NCI-H748 (cell line): ENCODE results near the gene SEPTIN12.
"Not testable (repeated sequence)": the region's sequence is repeated elsewhere in the genome, so short reads cannot be mapped to it uniquely, and the experiment has no call there.

Source experiments
- DNase-seq: peaks from one replicate; lab custom pipeline; 2025; ENCODE audit not compliant: unreplicated experiment; lab: John Stamatoyannopoulos, UW

SEPTIN12 gene

DNA sequence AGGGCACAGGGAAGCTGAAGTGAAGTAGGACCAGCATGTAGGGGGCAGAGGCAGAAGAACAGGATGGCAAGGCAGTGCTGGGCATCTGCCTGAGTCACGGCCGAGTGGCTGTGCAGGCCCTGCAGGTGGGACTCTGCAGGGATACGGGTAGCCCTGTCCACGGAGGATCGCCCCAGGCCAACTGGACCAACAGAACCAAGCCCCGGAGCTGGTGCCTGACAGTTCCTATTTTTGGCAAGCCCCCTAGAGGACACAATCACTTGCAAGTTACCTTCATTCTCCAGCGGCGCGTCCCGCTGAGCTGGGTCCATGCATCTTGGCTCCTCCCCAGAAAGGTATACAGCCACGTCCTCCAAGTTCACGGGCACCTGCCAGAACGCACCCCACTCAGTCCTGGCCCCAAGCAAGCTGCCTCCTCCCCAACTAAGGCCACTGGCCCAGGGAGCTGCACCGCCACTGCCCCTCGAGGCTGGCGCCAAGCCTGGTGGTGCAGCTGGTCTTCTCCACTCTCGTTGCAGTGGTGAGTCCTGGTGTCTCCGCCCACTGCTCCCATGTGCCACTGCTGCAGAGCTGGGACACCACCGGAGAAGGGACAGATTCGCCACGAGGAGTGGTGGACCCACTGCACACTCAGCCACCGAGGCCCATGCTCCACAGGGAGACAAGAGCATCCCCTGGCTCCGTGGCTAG is 27.8 kb downstream of the SEPTIN12 start:
- DNase-seq: no peak

GRCh38 chr16:4755687-4756086 is 32.5 kb downstream of the SEPTIN12 start:
- no peak for DNase-seq

DNA sequence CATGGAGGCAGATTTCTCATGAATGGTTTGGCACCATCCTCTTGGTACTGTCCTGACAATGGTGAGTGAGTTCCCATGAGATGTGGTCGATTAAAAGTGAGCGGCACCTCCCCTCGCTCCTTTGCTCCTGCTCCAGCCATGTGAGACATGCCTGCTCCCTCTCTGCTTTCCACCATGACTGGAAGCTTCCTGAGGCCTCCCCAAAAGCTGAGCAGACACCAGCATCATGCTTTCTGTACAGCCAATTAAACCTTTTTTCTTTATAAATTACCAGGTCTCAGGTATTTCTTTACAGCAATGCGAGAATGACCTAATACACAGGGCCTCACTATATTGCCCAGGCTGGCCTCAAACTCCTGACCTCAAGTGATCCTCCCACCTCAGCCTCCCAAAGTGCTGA is 33.3 kb downstream of the SEPTIN12 start:
- DNase-seq: no peak

DNA sequence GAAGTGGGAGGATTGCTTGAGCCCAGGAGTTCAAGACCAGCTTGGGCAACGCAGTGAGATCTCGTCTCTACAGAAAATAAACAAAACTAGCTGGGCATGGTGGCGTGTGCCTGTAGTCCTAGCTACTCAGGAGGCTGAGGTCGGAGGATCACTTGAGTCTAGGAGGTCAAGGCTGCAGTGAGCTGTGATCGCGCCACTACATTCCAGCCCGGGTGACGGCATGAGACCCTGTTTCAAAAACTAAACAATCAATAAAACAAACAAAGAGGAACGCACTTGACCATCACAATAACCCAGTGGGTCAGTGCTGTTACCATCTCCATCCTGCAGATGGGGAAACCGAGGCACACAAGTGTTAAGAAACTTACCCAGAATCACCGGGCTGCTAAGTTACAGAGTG is 34.9 kb downstream of the SEPTIN12 start:
- no peak for DNase-seq

DNA sequence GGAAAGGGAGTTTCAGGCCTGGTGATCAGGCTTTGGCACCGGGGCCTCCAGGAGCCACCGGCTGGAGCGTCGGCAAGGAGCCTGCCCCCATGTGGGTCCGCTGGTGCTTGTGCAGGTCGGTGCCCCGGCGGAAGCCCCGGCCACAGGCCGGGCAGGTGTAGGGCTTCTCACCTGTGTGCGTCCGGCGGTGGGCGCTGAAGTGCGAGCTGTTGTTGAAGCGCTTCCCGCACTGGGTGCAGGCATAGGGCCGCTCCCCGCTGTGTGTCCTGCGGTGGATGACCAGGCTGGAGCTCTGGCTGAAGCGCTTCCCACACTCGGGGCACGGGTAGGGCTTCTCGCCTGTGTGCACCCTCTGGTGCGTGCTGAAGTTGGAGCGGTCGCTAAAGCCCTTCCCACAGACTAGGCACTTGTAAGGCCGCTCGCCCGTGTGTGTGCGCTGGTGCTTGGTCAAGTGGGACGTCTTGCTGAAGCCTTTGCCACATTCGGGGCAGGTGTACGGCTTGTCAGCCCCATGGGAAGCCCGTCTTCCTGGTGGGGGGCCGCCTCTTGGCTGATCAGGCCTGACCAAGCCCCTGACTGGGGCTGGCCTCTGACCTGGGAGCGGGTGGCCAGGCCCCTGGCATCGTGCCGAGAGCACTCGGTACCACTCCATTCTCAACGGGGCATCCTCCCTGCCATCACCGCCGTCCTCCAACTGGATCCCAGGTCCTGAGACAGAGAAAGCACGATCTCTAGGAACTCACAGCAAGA is 35.6 kb downstream of the SEPTIN12 start:
- no peak for DNase-seq

GRCh38 chr16:4750896-4751295 is 37.2 kb downstream of the SEPTIN12 start:
- DNase-seq: no peak

DNA sequence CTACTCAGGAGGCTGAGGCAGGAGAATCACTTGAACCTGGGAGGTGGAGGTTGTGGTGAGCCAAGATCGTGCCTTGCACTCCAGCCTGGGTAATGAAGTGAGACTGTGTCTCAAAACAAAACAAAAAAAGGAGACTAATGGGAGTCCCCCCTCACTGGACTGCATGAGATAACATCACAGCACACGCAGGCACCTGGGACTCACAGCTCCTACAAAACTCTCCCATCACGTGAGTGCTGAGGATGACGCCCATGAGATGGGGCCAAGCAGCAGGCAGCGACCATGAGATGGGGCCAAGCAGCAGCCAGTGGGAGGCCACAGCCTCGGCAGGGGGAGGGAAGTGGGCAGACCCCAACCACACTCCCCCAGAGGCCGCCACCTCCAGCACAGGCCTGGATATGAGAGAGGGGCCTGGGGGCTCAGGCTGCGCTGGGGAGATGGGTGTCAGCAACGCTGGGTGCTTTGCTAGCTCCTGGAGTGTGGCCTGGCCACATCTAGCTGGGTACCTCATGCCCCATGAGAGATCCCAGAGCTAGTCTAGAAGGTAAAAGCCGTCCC is 38.4 kb downstream of the SEPTIN12 start:
- DNase-seq: no peak

DNA sequence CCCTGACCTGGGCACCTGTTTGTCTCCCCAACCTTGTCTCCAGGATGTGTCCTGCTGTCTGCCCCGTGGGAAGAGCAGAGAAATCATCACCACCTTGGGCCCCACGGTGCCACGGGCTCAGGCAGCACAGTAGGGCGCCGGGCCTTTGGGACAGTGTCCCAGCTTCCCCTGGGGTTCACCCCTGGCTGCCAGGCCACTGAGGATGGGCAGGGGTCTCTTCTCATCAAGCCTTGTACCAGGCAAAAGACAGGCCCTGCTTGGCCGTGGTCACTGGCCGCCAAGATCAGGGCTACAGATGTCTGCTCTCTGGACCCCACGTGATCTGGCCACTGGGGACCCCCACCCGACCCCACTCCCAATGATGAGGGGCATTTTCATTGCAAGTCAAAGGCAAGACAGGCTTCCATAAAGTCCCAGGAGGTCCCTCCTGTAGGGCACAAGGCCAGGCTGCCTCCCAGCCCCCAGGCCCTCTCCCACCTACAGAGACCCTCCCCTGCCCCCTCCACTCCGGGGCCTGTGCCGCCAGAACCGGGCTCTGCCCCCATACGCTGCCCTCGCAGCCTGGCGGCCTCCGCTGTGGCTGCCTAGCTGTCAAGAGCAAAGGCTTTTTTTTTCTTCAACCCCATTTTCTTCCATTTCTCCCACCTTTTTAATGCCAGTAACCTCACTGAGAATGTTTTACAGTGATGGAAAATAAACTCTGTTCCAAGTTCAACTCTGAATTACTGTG is 39.3 kb downstream of the SEPTIN12 start:
- DNase-seq: no peak

GRCh38 chr16:4747906-4748681 is 40.1 kb downstream of the SEPTIN12 start:
- no peak for DNase-seq

GRCh38 chr16:4746991-4747574 is 41.1 kb downstream of the SEPTIN12 start:
- DNase-seq: no peak

DNA sequence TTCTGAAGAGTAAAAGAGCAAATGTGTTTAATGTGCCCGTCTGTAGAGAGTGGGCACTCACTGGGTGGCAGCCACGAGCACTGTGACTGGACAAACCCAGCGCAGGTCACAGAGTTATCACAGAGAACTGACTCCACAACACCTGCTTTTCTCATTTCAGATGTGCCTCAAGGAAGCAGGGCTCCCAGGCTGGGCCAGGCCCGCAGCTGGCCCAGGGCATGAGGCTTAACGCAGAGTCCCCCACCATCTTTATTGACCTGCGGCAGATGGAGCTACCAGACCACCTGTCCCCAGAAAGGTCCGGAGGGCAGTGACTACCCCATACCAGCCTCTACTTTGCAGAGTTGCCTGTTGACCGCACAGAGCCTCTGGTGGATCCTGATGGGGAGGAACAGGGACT is 41.9 kb downstream of the SEPTIN12 start:
- DNase-seq: no peak

- no peak for DNase-seq
Observed at GRCh38 chr16:4745274-4745569, 42.9 kb downstream of the SEPTIN12 start.

DNA sequence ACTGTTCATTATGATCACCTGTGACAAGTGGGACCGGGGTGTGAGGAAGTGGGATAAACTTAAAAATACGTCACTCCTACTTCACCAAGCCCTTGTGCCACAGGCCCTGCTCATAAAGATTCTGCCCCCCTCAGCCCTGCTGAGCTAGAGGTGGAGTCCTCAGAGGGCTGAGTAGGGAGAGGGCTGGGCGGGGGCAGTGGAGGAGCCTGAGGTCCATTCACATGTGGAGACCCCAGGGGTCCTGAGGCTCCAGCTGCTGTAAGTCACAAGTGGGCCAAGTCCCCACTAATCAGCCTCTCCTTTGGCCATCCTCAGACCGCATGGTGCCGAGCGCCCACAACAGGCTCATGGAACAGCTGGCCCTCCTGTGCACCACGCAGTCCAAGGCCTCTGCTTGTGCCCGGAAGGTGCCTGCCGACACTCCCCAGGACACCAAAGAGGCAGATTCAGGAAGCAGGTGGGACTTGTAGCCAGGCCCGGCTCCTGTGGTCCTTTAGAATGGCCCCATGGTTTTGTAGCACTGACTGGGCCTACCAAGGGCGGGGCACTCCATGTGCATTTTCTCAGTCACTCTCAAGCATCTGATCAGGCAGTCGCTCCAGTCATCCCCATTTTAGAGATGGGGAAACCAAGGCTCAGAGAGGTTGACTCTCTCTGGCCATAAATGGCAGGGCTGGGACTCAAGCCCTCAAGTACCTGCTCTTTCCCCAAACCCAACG is 43.4 kb downstream of the SEPTIN12 start:
- DNase-seq: no peak

GRCh38 chr16:4743226-4743878 is 44.8 kb downstream of the SEPTIN12 start:
- no peak for DNase-seq

- DNase-seq: not testable (repeated sequence)
Observed at GRCh38 chr16:4738370-4738769, 49.8 kb downstream of the SEPTIN12 start.

DNA sequence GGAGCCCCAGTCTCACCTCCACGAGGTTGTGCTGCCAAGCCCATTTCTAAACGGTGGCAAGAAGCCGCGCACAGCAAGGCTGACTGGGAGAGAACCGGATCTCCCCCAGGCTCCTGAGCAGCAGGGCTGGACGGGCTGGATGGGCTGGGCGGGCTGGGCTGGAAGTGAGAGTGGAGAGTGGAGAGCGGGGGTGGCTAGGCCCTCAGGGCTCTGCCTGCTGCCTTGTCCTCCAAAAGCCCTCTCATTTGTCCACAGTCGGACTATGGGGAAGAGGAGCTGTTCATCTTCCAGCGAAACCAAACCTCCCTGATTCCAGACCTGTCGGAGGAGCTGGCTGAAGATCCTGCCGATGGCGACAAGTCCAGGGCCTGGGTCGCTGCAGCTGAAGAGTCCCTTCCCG is 50.6 kb downstream of the SEPTIN12 start:
- DNase-seq: no peak

DNA sequence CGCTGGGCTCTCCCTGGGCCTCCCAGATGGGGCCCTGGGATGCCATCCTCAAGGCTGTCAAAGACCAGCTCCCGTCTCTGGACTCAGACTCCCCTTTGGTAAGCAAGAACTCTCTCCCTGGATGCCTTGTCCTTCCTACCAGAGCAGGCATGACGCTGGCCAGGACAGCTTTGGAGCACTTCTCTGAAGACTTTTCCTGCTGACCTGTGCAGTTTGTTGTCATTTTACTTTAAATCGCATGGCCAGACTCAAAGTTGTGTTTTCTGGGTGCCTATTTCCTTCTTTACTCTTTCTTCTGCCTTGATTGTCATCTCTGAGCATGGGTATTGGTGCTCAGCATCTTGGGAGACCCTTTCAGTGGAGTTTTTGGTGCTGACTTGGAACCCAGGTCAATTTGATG is 51.6 kb downstream of the SEPTIN12 start:
- DNase-seq: no peak

DNA sequence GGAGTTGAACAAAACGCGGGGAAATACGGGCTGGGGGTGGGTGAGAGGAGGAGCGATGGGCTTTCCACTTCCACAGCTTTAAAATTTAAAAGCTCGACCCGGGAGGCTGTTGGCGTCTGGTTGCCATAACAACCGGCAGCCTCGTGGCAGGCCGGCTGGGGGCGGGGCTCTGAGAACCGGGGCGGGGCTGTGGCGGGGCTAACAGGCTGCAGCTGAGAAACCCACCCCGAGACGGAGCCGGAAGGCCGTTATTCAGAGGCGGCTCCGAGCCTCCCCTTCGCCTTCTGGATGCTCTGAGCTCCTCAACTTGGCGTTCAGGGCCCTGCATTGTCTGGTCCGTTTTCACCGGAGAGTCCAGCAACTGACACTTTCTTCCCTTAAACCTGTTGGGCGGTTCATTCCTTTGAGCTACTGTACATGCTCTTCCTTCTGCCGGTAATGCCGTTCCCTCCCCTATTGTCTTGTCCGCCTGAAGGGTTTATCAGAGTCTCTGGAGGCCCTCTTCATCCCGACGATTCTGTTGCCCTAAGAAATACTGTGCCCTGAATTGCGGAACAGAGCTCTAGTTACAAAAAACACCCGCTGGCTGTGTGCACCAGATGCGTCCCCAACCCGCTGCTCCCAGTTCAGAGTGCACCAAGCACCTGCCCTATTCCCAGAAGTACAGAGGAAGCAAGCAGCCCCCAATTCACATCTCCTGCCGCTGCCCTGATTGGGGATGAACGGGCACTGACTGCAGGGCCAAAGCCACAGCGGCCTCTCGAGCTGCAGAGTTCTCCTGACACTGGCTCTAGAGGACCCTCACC is 53.2 kb downstream of the SEPTIN12 start:
- peak; percentile 81 for DNase-seq
